ENCODE measurements around the gene PCDHGA6.
"Not testable (repeated sequence)": the region's sequence is repeated elsewhere in the genome, so short reads cannot be mapped to it uniquely, and the experiment has no call there.

Gene PCDHGA6

GRCh38 chr5:141343242-141343952 is 30.3 kb upstream of the PCDHGA6 start, which contains the start of gene PCDHGA3:
TSS of gene PCDHGA3 (plus strand) at chr5:141343829. CDS start at chr5:141344034, 205 bp downstream.
- no peak within 1 kb of the TSS for H2BK120ac ChIP-seq (ENCODE audit: insufficient read depth, low read length, poor library complexity)
- no peaks in the 10 kb centered on the region for H3K79me2 ChIP-seq (ENCODE audit: control insufficient read depth, insufficient read depth, low read length, poor library complexity)
- no peak within 1 kb of the TSS for H4K12ac ChIP-seq (ENCODE audit: low read depth, low read length)
- no CpG with 5 or more reads among the region's 9 CpGs for WGBS (ENCODE audit: extremely low coverage, insufficient coverage, insufficient read length)
- no peak within 1 kb of the TSS for H3K4ac ChIP-seq (ENCODE audit: low read depth, low read length)
- no peak within 1 kb of the TSS for H3K27ac ChIP-seq (ENCODE audit: low read depth, low read length)
- H2AK5ac ChIP-seq (ENCODE audit: low read length), result no peak within 1 kb of the TSS
- H3K36me3 ChIP-seq (ENCODE audit: control insufficient read depth in 1 of 2, insufficient read depth in 2 of 2, low read length in 2 of 2), result no peaks in the 10 kb centered on the region
- no peak within 1 kb of the TSS for H4K8ac ChIP-seq (ENCODE audit: low read depth, low read length)
- no peak within 1 kb of the TSS for H2AFZ ChIP-seq (ENCODE audit: insufficient read depth, low read length, poor library complexity)
- H3K4me3 ChIP-seq (ENCODE audit: low read depth, low read length), result no peak within 1 kb of the TSS
- H2BK12ac ChIP-seq (ENCODE audit: low read length), result no peak within 1 kb of the TSS
- H4K91ac ChIP-seq (ENCODE audit: low read depth, low read length), result no peak within 1 kb of the TSS
- no peaks in the 10 kb centered on the region for H3K27me3 ChIP-seq (ENCODE audit: insufficient read depth, low read length)
- no peak within 1 kb of the TSS for H3K9ac ChIP-seq (ENCODE audit: low read length)
- H3K18ac ChIP-seq (ENCODE audit: low read length), result no peak within 1 kb of the TSS
- H3K14ac ChIP-seq (ENCODE audit: low read length), result no peak within 1 kb of the TSS
- H2BK5ac ChIP-seq (ENCODE audit: low read depth, low read length, poor library complexity), result no peak within 1 kb of the TSS
- no peaks in the 10 kb centered on the region for H3K4me1 ChIP-seq (ENCODE audit: control insufficient read depth in 1 of 2, insufficient read depth in 2 of 2, low read length in 2 of 2)
- no peak within 1 kb of the TSS for H3K4me2 ChIP-seq (ENCODE audit: low read length)
- H3K9me3 ChIP-seq (ENCODE audit: insufficient read depth, low read depth, low read length), result peaks cover 25% of the 10 kb centered on the region
- peak in 1 of 2 donors; percentile 49 for DNase-seq
- no peaks in the 10 kb centered on the region for H3K79me1 ChIP-seq (ENCODE audit: low read length)
- H3K23ac ChIP-seq (ENCODE audit: low read length), result no peak within 1 kb of the TSS

- Histone ChIP-seq H3K27ac (ENCODE audit: low read depth, low read length) (no peak overlapping the region), H2BK12ac (ENCODE audit: low read length) (no peak overlapping the region), H3K14ac (ENCODE audit: low read length) (no peak overlapping the region), H3K18ac (ENCODE audit: low read length) (no peak overlapping the region), H3K79me2 (ENCODE audit: control insufficient read depth, insufficient read depth, low read length, poor library complexity) (no peaks in the 10 kb centered on the region), H4K12ac (ENCODE audit: low read depth, low read length) (no peak overlapping the region), H3K4me2 (ENCODE audit: low read length) (no peak overlapping the region), H3K36me3 (ENCODE audit: control insufficient read depth in 1 of 2, insufficient read depth in 2 of 2, low read length in 2 of 2) (no peaks in the 10 kb centered on the region), H3K79me1 (ENCODE audit: low read length) (no peaks in the 10 kb centered on the region), H4K8ac (ENCODE audit: low read depth, low read length) (no peak overlapping the region), H2BK5ac (ENCODE audit: low read depth, low read length, poor library complexity) (no peak overlapping the region), H3K23ac (ENCODE audit: low read length) (no peak overlapping the region), H3K9ac (ENCODE audit: low read length) (no peak overlapping the region), H4K91ac (ENCODE audit: low read depth, low read length) (no peak overlapping the region), H2AFZ (ENCODE audit: insufficient read depth, low read length, poor library complexity) (no peak overlapping the region), H2AK5ac (ENCODE audit: low read length) (no peak overlapping the region), H3K4me1 (ENCODE audit: control insufficient read depth in 1 of 2, insufficient read depth in 2 of 2, low read length in 2 of 2) (no peaks in the 10 kb centered on the region), H2BK120ac (ENCODE audit: insufficient read depth, low read length, poor library complexity) (no peak overlapping the region), H3K4me3 (ENCODE audit: low read depth, low read length) (no peak overlapping the region), H3K9me3 (ENCODE audit: insufficient read depth, low read depth, low read length) (peaks cover 21% of the 10 kb centered on the region), H3K27me3 (ENCODE audit: insufficient read depth, low read length) (no peaks in the 10 kb centered on the region), H3K4ac (ENCODE audit: low read depth, low read length) (no peak overlapping the region)
- no peak for DNase-seq
- WGBS (ENCODE audit: extremely low coverage, insufficient coverage, insufficient read length), result no CpG with 5 or more reads among the region's 31 CpGs
Observed at GRCh38 chr5:141343953-141344463, 29.7 kb upstream of the PCDHGA6 start.

- H2BK12ac ChIP-seq (ENCODE audit: low read length), result no peak overlapping the region
- no peak overlapping the region for H3K18ac ChIP-seq (ENCODE audit: low read length)
- no peak for DNase-seq
- no peak overlapping the region for H2AK5ac ChIP-seq (ENCODE audit: low read length)
- H3K4ac ChIP-seq (ENCODE audit: low read depth, low read length), result no peak overlapping the region
- peaks cover 14% of the 10 kb centered on the region for H3K9me3 ChIP-seq (ENCODE audit: insufficient read depth, low read depth, low read length)
- no peak overlapping the region for H2AFZ ChIP-seq (ENCODE audit: insufficient read depth, low read length, poor library complexity)
- H4K12ac ChIP-seq (ENCODE audit: low read depth, low read length), result no peak overlapping the region
- H3K4me2 ChIP-seq (ENCODE audit: low read length), result no peak overlapping the region
- peaks cover 0 to 2% of the 10 kb centered on the region in 2 experiments for H3K36me3 ChIP-seq (ENCODE audit: control insufficient read depth in 1 of 2, insufficient read depth in 2 of 2, low read length in 2 of 2)
- H3K9ac ChIP-seq (ENCODE audit: low read length), result no peak overlapping the region
- H3K79me1 ChIP-seq (ENCODE audit: low read length), result no peaks in the 10 kb centered on the region
- H2BK120ac ChIP-seq (ENCODE audit: insufficient read depth, low read length, poor library complexity), result no peak overlapping the region
- no peak overlapping the region for H4K91ac ChIP-seq (ENCODE audit: low read depth, low read length)
- H4K8ac ChIP-seq (ENCODE audit: low read depth, low read length), result no peak overlapping the region
- no peaks in the 10 kb centered on the region for H3K79me2 ChIP-seq (ENCODE audit: control insufficient read depth, insufficient read depth, low read length, poor library complexity)
- H3K27me3 ChIP-seq (ENCODE audit: insufficient read depth, low read length), result no peaks in the 10 kb centered on the region
- H3K14ac ChIP-seq (ENCODE audit: low read length), result no peak overlapping the region
- no peak overlapping the region for H2BK5ac ChIP-seq (ENCODE audit: low read depth, low read length, poor library complexity)
- no peaks in the 10 kb centered on the region for H3K4me1 ChIP-seq (ENCODE audit: control insufficient read depth in 1 of 2, insufficient read depth in 2 of 2, low read length in 2 of 2)
- no CpG with 5 or more reads among the region's 20 CpGs for WGBS (ENCODE audit: extremely low coverage, insufficient coverage, insufficient read length)
- peak overlapping the region; percentile 44 for H3K4me3 ChIP-seq (ENCODE audit: low read depth, low read length)
- H3K23ac ChIP-seq (ENCODE audit: low read length), result no peak overlapping the region
- no peak overlapping the region for H3K27ac ChIP-seq (ENCODE audit: low read depth, low read length)
Observed at GRCh38 chr5:141345327-141345726, 28.4 kb upstream of the PCDHGA6 start.

- H3K4ac ChIP-seq (ENCODE audit: low read depth, low read length); H3K14ac ChIP-seq (ENCODE audit: low read length); H2BK12ac ChIP-seq (ENCODE audit: low read length); DNase-seq; H3K18ac ChIP-seq (ENCODE audit: low read length); H3K9ac ChIP-seq (ENCODE audit: low read length); H2AK5ac ChIP-seq (ENCODE audit: low read length); H2BK120ac ChIP-seq (ENCODE audit: insufficient read depth, low read length, poor library complexity); H2BK5ac ChIP-seq (ENCODE audit: low read depth, low read length, poor library complexity); H3K4me2 ChIP-seq (ENCODE audit: low read length); H3K23ac ChIP-seq (ENCODE audit: low read length); H3K27me3 ChIP-seq (ENCODE audit: insufficient read depth, low read length); H3K4me1 ChIP-seq (ENCODE audit: control insufficient read depth in 1 of 2, insufficient read depth in 2 of 2, low read length in 2 of 2); H3K79me1 ChIP-seq (ENCODE audit: low read length); H2AFZ ChIP-seq (ENCODE audit: insufficient read depth, low read length, poor library complexity); H4K91ac ChIP-seq (ENCODE audit: low read depth, low read length); H3K27ac ChIP-seq (ENCODE audit: low read depth, low read length); H3K4me3 ChIP-seq (ENCODE audit: low read depth, low read length); H3K79me2 ChIP-seq (ENCODE audit: control insufficient read depth, insufficient read depth, low read length, poor library complexity); H4K8ac ChIP-seq (ENCODE audit: low read depth, low read length); H4K12ac ChIP-seq (ENCODE audit: low read depth, low read length); H3K36me3 ChIP-seq (ENCODE audit: control insufficient read depth in 1 of 2, insufficient read depth in 2 of 2, low read length in 2 of 2): not testable (repeated sequence)
- WGBS (ENCODE audit: extremely low coverage, insufficient coverage, insufficient read length), result no CpG with 5 or more reads among the region's 35 CpGs
- H3K9me3 ChIP-seq (ENCODE audit: insufficient read depth, low read depth, low read length), result peaks cover 14% of the 10 kb centered on the region
Observed at GRCh38 chr5:141346017-141346416, 27.7 kb upstream of the PCDHGA6 start.
